Astrocyte of the cerebellum (primary cell): Measurements from ENCODE around the gene UROC1.

Source experiments
- DNase-seq: peaks from one replicate; pipeline ENCODE4 v3.0.0-alpha.2; 2011; ENCODE audit warnings: low read depth
- H3K4me3 ChIP-seq: 2 replicates; pipeline ENCODE4 v1.5.1; 2011; ENCODE audit warnings: mild to moderate bottlenecking, low read depth, low read length, moderate library complexity
- CTCF ChIP-seq: IDR thresholded peaks from 2 replicates; pipeline ENCODE4 v1.5.1; 2012; ENCODE audit warnings: low read length, low read depth, moderate library complexity, mild to moderate bottlenecking; ENCODE audit errors: missing control alignments
- in situ Hi-C: cut with HindIII; loops from 2 replicates; pipeline ENCODE4 v1.10.0; 2017; ENCODE audit warnings: low sequenced_read_pairs

Gene UROC1

GRCh38 chr3:126440709-126440995 is 76.9 kb downstream of the UROC1 start:
- DNase-seq = no peak
- H3K4me3 ChIP-seq = no peak overlapping the region
- in situ Hi-C loops = no loop called here
- no peak for TF ChIP-seq CTCF

GRCh38 chr3:126439968-126440708 is 77.4 kb downstream of the UROC1 start:
- in situ Hi-C loops = no loop called here
- TF ChIP-seq CTCF = no peak
- DNase-seq = no peak
- no peak overlapping the region for H3K4me3 ChIP-seq

- in situ Hi-C loops = no loop called here
- H3K4me3 ChIP-seq = no peak overlapping the region
- no peak for TF ChIP-seq CTCF
- no peak for DNase-seq
These were observed 78.1 kb downstream of the UROC1 start for GRCh38 chr3:126439346-126439967.

- no peak overlapping the region for H3K4me3 ChIP-seq
- no peak for TF ChIP-seq CTCF
- in situ Hi-C loops = no loop called here
- DNase-seq = no peak
These were observed 78.8 kb downstream of the UROC1 start for GRCh38 chr3:126438746-126439145.

GRCh38 chr3:126438186-126438585 is 79.4 kb downstream of the UROC1 start:
- no peak for TF ChIP-seq CTCF
- in situ Hi-C loops = no loop called here
- no peak overlapping the region for H3K4me3 ChIP-seq
- DNase-seq = no peak

GRCh38 chr3:126436826-126437717 is 80.5 kb downstream of the UROC1 start:
- no peak overlapping the region for H3K4me3 ChIP-seq
- in situ Hi-C loops = no loop called here
- no peak for DNase-seq
- TF ChIP-seq CTCF = no peak
